H1 (cell line): ENCODE data around the gene TACC2. TPM values are rescaled to one million over a fixed set of nuclear protein-coding genes. Genes with fewer than 3 reads are reported as not detected.

Source experiments
- CTCF ChIA-PET: fragments of 300-600 bp; sonication (Branson Sonifier 250); formaldehyde crosslinking; loops from one replicate; lab custom pipeline; 2021; ENCODE audit not compliant: partially characterized antibody; lab: Charles Lee
- POLR2A ChIA-PET: fragments of 300-600 bp; sonication (Branson Sonifier 250); formaldehyde crosslinking; loops from one replicate; lab custom pipeline; 2021; ENCODE audit warnings: inconsistent platforms; ENCODE audit not compliant: partially characterized antibody; lab: Charles Lee
- DNase-seq, 2 experiments: peaks; one replicate each; pipeline versions ENCODE4 v3.0.0 to v3.0.0-alpha.2; 2010 to 2022; ENCODE audit warnings: low spot score in 2 of 2, low read depth in 1 of 2, mixed read lengths in 1 of 2
- FAIRE-seq: peaks from 2 replicates; lab custom pipeline; 2011; peaks lifted over from hg19 to GRCh38; lab: Jason Lieb, UNC
- H2AFZ ChIP-seq: 2 replicates; pipeline ENCODE4 v1.8.1; 2012; ENCODE audit warnings: low read length, inconsistent platforms
- H2AK5ac ChIP-seq: 2 replicates; pipeline ENCODE4 v1.6.1; 2013; ENCODE audit warnings: low read depth, low read length
- H2BK120ac ChIP-seq: replicated peaks from 2 replicates; pipeline ENCODE3; 2013; ENCODE audit warnings: low read depth, low read length, inconsistent platforms
- H2BK12ac ChIP-seq: 2 replicates; pipeline ENCODE4 v1.6.1; 2013; ENCODE audit warnings: low read depth, low read length
- H2BK15ac ChIP-seq: 2 replicates; pipeline ENCODE4 v1.6.1; 2013; ENCODE audit warnings: low read length
- H2BK20ac ChIP-seq: 2 replicates; pipeline ENCODE4 v1.6.1; 2013; ENCODE audit warnings: low read length
- H2BK5ac ChIP-seq: 2 replicates; pipeline ENCODE4 v1.6.1; 2013; ENCODE audit warnings: low read depth, low read length
- H3K14ac ChIP-seq: 2 replicates; pipeline ENCODE4 v1.6.1; 2013; ENCODE audit warnings: inconsistent platforms; ENCODE audit not compliant: insufficient read length
- H3K18ac ChIP-seq: 2 replicates; pipeline ENCODE4 v1.6.1; 2013; ENCODE audit warnings: low read length; ENCODE audit errors: extremely low read depth
- H3K23ac ChIP-seq: 2 replicates; pipeline ENCODE4 v1.6.1; 2013; ENCODE audit warnings: inconsistent platforms; ENCODE audit not compliant: insufficient read length
- H3K23me2 ChIP-seq: 2 replicates; pipeline ENCODE4 v1.6.1; 2013; ENCODE audit warnings: low read depth, low read length
- H3K27ac ChIP-seq: 2 replicates; pipeline ENCODE4 v1.6.1; 2011; ENCODE audit warnings: low read depth, low read length, inconsistent platforms
- H3K27me3 ChIP-seq, 4 experiments: replicated peaks in 1 of 4; 1 replicate in 1 of 4; 2 replicates in 3 of 4; pipeline versions ENCODE4 v1.6.1 to v1.8.1; 2011 to 2013; ENCODE audit warnings: low read length in 3 of 4, mild to moderate bottlenecking in 3 of 4, inconsistent platforms in 2 of 4, mixed read lengths in 2 of 4, moderate library complexity in 1 of 4; ENCODE audit not compliant: control insufficient read depth in 3 of 4, insufficient read depth in 3 of 4; ENCODE audit errors: extremely low read depth in 1 of 4
- H3K36me3 ChIP-seq, 4 experiments: 2 replicates each; pipeline versions ENCODE4 v1.6.1 to v1.8.1; 2011 to 2013; ENCODE audit warnings: mild to moderate bottlenecking in 4 of 4, low read length in 3 of 4, moderate library complexity in 2 of 4, control low read depth in 1 of 4, inconsistent platforms in 1 of 4; ENCODE audit not compliant: insufficient read depth in 4 of 4, control insufficient read depth in 2 of 4
- H3K4ac ChIP-seq: replicated peaks from 2 replicates; pipeline ENCODE3; 2013; ENCODE audit warnings: low read length, low read depth, mixed read lengths, inconsistent platforms; ENCODE audit not compliant: insufficient read length
- H3K4me1 ChIP-seq, 4 experiments: replicated peaks in 1 of 4; 1 replicate in 1 of 4; 2 replicates in 3 of 4; pipeline versions ENCODE4 v1.6.1 to v1.8.1; 2011 to 2013; ENCODE audit warnings: low read length in 3 of 4, inconsistent platforms in 2 of 4, mixed read lengths in 1 of 4; ENCODE audit not compliant: insufficient read depth in 4 of 4, control insufficient read depth in 3 of 4
- H3K4me2 ChIP-seq, 2 experiments: 2 replicates each; pipeline versions ENCODE4 v1.6.1 to v1.8.1; 2011 to 2013; ENCODE audit warnings: low read depth in 2 of 2, low read length in 2 of 2, control low read depth in 1 of 2, inconsistent platforms in 1 of 2, mild to moderate bottlenecking in 1 of 2; ENCODE audit not compliant: insufficient read depth in 1 of 2
- H3K4me3 ChIP-seq, 4 experiments: fragments of 200-600, 300-600 bp in 1 of 4; sonication (generic), shearing (Covaris generic), sonication (Bioruptor Twin) in 1 of 4; 2 replicates each; pipeline versions ENCODE4 v1.5.1 to v1.8.1; 2011 to 2016; ENCODE audit warnings: low read length in 4 of 4, low read depth in 3 of 4, control low read depth in 2 of 4, inconsistent platforms in 2 of 4, mild to moderate bottlenecking in 2 of 4, mixed read lengths in 1 of 4, moderate library complexity in 1 of 4; ENCODE audit not compliant: insufficient read depth in 2 of 4; ENCODE audit errors: extremely low read depth in 1 of 4
- H3K56ac ChIP-seq: replicated peaks from 2 replicates; pipeline ENCODE3; 2013; ENCODE audit warnings: low read depth, mild to moderate bottlenecking, mixed read lengths, low read length, inconsistent platforms; ENCODE audit not compliant: insufficient read length
- H3K79me1 ChIP-seq: 2 replicates; pipeline ENCODE4 v1.6.1; 2013; ENCODE audit warnings: low read depth, low read length, control low read depth
- H3K79me2 ChIP-seq, 2 experiments: 2 replicates each; pipeline versions ENCODE4 v1.6.1 to v1.8.1; 2012 to 2013; ENCODE audit warnings: low read length in 2 of 2, mild to moderate bottlenecking in 2 of 2, inconsistent platforms in 1 of 2; ENCODE audit not compliant: insufficient read depth in 2 of 2, control insufficient read depth in 1 of 2
- H3K9ac ChIP-seq, 4 experiments: replicated peaks in 1 of 4; 1 replicate in 1 of 4; 2 replicates in 3 of 4; pipeline versions ENCODE4 v1.6.1 to v1.8.1; 2011 to 2013; ENCODE audit warnings: low read depth in 3 of 4, low read length in 3 of 4, control low read depth in 2 of 4, mild to moderate bottlenecking in 2 of 4, moderate library complexity in 2 of 4, inconsistent platforms in 1 of 4; ENCODE audit errors: extremely low read depth in 1 of 4
- H3K9me3 ChIP-seq, 2 experiments: 2 replicates each; pipeline versions ENCODE4 v1.6.1 to v1.8.1; 2012 to 2013; ENCODE audit warnings: mild to moderate bottlenecking in 2 of 2, moderate library complexity in 2 of 2, control low read depth in 1 of 2, inconsistent platforms in 1 of 2, low read depth in 1 of 2, low read length in 1 of 2, mixed read lengths in 1 of 2; ENCODE audit not compliant: insufficient read depth in 2 of 2
- H4K20me1 ChIP-seq, 2 experiments: replicated peaks in 1 of 2; 2 replicates each; pipeline versions ENCODE3 to v1.8.1; 2011 to 2013; ENCODE audit warnings: inconsistent platforms in 2 of 2, low read length in 2 of 2, mild to moderate bottlenecking in 1 of 2; ENCODE audit not compliant: insufficient read depth in 2 of 2, control insufficient read depth in 1 of 2
- H4K5ac ChIP-seq: 2 replicates; pipeline ENCODE4 v1.6.1; 2013; ENCODE audit warnings: low read length, low read depth, mixed read lengths, inconsistent platforms; ENCODE audit not compliant: insufficient read length
- H4K8ac ChIP-seq: 2 replicates; pipeline ENCODE4 v1.8.0; 2013; ENCODE audit warnings: mild to moderate bottlenecking, moderate library complexity, low read length, inconsistent platforms; ENCODE audit not compliant: insufficient read depth; ENCODE audit errors: extremely low read depth
- H4K91ac ChIP-seq: replicated peaks from 2 replicates; pipeline ENCODE3; 2013; ENCODE audit warnings: low read length, mixed read lengths, inconsistent platforms; ENCODE audit not compliant: insufficient read length
- CBX5 ChIP-seq: fragments of 300-800, 300-1000 bp; sonication (generic); IDR thresholded peaks from 2 replicates; pipeline ENCODE4 v1.7.1; 2016; ENCODE audit warnings: antibody characterized with exemption, low read length, low read depth
- HDAC2 ChIP-seq, 2 experiments: fragments of 300-600 bp in 1 of 2; sonication (generic) in 1 of 2; IDR thresholded peaks; 2 replicates each; pipeline ENCODE4 v1.6.1; 2011 to 2012; ENCODE audit warnings: low read depth in 2 of 2, low read length in 2 of 2, mild to moderate bottlenecking in 2 of 2, moderate library complexity in 2 of 2, borderline replicate concordance in 1 of 2, inconsistent platforms in 1 of 2
- KDM1A ChIP-seq: fragments of 200-600, 300-600 bp; sonication (generic); IDR thresholded peaks from 2 replicates; pipeline ENCODE4 v1.7.1; 2016; ENCODE audit warnings: mild to moderate bottlenecking, low read length, borderline replicate concordance
- TEAD4 ChIP-seq: IDR thresholded peaks from 2 replicates; pipeline ENCODE4 v1.6.1; 2012; ENCODE audit warnings: low read depth, low read length, inconsistent platforms, mixed read lengths
- WGBS, 2 experiments: shearing (Covaris generic) in 1 of 2; methylation state at CpG; one replicate each; pipeline versions ENCODE4 v1.1.6 to v1.1.7; 2013 to 2015; ENCODE audit warnings: low lambda C conversion rate in 2 of 2, mixed read lengths in 2 of 2, inconsistent platforms in 1 of 2, low coverage in 1 of 2, missing lambda C conversion rate in 1 of 2; ENCODE audit not compliant: insufficient replicate concordance in 2 of 2, insufficient coverage in 1 of 2, insufficient read length in 1 of 2; ENCODE audit errors: extremely low coverage in 1 of 2, missing lambda C conversion rate in 1 of 2; 5-methylcytosine and 5-hydroxymethylcytosine counted together
- polyA plus RNA-seq, 7 experiments: library from polyadenylated mRNA; depleted of rRNA in 3 of 7; stranded (reverse) in 5 of 7; unstranded in 2 of 7; fragments of >200 nt in 5 of 7; fragments of 200-250 nt in 2 of 7; gene quantifications; 1 replicate in 5 of 7; 2 replicates in 1 of 7; 4 replicates in 1 of 7; pipeline versions ENCODE4 v1.2.1 to v1.2.3, GENCODE V29; 2011 to 2013; ENCODE audit warnings: missing spikeins in 2 of 7, mixed read lengths in 2 of 7
- total RNA-seq: library from RNA; stranded (reverse); fragmentation: NEBNext Ultra II Directional; extraction: Animal tissue kit (Norgen Biotek cat#: 25700); gene quantifications from 2 replicates; pipeline ENCODE4 v1.2.1, GENCODE V29; 2021

Gene TACC2
- total and polyA plus RNA-seq, 2 of the 8 experiments (the other 6 are each of a cell fraction or from before 2014, with no cell fraction given) = 21.2 to 46.6 TPM

- Histone ChIP-seq H2AFZ (no peak overlapping the region), H3K56ac (no peak overlapping the region), H2BK15ac (no peak overlapping the region), H4K8ac (no peak overlapping the region), H2AK5ac (no peak overlapping the region), H3K23ac (no peak overlapping the region), H2BK5ac (no peak overlapping the region), H3K18ac (no peak overlapping the region), H3K27ac (no peak overlapping the region), H3K36me3 (peaks cover 0 to 2% (median 0%) of the 10 kb centered on the region in 4 experiments; a peak in 2 of 8 replicates), H3K9ac (no peak overlapping the region), H3K9me3 (peaks cover 21 to 28% of the 10 kb centered on the region in 2 experiments), H4K91ac (no peak overlapping the region), H3K27me3 (no peaks in the 10 kb centered on the region), H2BK12ac (no peak overlapping the region), H3K14ac (no peak overlapping the region), H3K4me3 (no peak overlapping the region), H2BK20ac (no peak overlapping the region), H2BK120ac (no peak overlapping the region), H3K23me2 (no peaks in the 10 kb centered on the region; the same call in 1 of the 2 replicates), H3K4me2 (no peak overlapping the region), H3K4me1 (no peaks in the 10 kb centered on the region), H3K79me2 (no peaks in the 10 kb centered on the region), H4K5ac (no peak overlapping the region), H3K4ac (no peak overlapping the region), H3K79me1 (no peaks in the 10 kb centered on the region), H4K20me1 (no peaks in the 10 kb centered on the region)
- POLR2A ChIA-PET = no interaction called here
- CTCF ChIA-PET = interaction anchor here (0.9 kb wide), 1 partner anchor 61 kb away, joined by 5 read pairs; no protein-coding TSS in a partner anchor
- FAIRE-seq (no peak), DNase-seq (no peak)
- 86% methylated on average over 2 of the region's 2 CpGs; no CpG with 5 or more reads in 1 of the 2 experiments for WGBS, 2 experiments
- no peak for TF ChIP-seq CBX5
- TF ChIP-seq HDAC2 (IDR thresholded peaks at IDR 0.05; ENCODE audit: borderline replicate concordance in 1 of 2, low read depth in 2 of 2, low read length in 2 of 2) = no peak
- no peak for TF ChIP-seq KDM1A
- no peak for TF ChIP-seq TEAD4
Measured at GRCh38 chr10:121981346-121981745, 7.6 kb upstream of the TACC2 start.
